ACC112 (cell line): ENCODE results near the gene GFRA4.

Experiments
- H2AFZ ChIP-seq: fragments of 200-600 bp; sonication (generic); one replicate; pipeline ENCODE4 v1.6.0; 2017; ENCODE audit warnings: antibody characterized with exemption, low read length; ENCODE audit not compliant: unreplicated experiment
- H3K27ac ChIP-seq: fragments of 200-600 bp; sonication (generic); 2 replicates; pipeline ENCODE4 v1.5.1; 2014; ENCODE audit warnings: low read depth, mild to moderate bottlenecking, antibody characterized with exemption, low read length, moderate library complexity
- H3K27me3 ChIP-seq: fragments of 200-600 bp; sonication (generic); 2 replicates; pipeline ENCODE4 v1.6.1; 2014; ENCODE audit warnings: mild to moderate bottlenecking, antibody characterized with exemption, low read length, moderate library complexity, mixed read lengths; ENCODE audit not compliant: insufficient read depth
- H3K36me3 ChIP-seq: fragments of 200-600 bp; sonication (generic); 2 replicates; pipeline ENCODE4 v1.6.1; 2016; ENCODE audit warnings: mild to moderate bottlenecking, antibody characterized with exemption, low read length, moderate library complexity, mixed read lengths; ENCODE audit not compliant: insufficient read depth
- H3K4me1 ChIP-seq: fragments of 200-600 bp; sonication (generic); one replicate; pipeline ENCODE4 v1.6.1; 2016; ENCODE audit warnings: low read length, mixed read lengths; ENCODE audit not compliant: insufficient read depth, unreplicated experiment, control insufficient read depth
- H3K4me3 ChIP-seq: fragments of 200-600 bp; sonication (generic); 2 replicates; pipeline ENCODE4 v1.5.1; 2014; ENCODE audit warnings: mild to moderate bottlenecking, low read depth, low read length
- H3K79me2 ChIP-seq: fragments of 200-600 bp; sonication (generic); one replicate; pipeline ENCODE4 v1.6.0; 2016; ENCODE audit warnings: low read length; ENCODE audit not compliant: control insufficient read depth, unreplicated experiment, insufficient read depth

GFRA4 gene

DNA sequence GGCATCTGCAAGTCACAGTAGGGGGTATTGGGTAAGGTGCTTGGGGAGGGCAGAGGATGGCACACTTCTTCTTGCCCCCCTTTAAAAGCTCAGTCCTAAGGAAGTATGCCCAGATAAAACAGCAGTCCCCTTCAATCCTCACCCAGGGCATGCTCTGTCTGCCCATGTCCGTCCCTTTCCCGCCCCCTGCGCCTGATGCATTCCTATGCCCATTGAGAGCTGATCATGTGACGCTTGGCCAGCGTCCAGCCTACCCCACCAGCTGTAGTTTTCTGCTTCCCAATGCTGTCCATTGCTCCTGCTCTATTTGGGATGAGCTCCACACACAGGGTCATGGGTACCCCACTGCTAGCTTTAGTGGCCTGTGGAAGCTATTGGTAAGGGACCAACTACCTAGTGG, 40.9 kb upstream of the GFRA4 start:
- H3K79me2 ChIP-seq = no peaks in the 10 kb centered on the region
- H3K36me3 ChIP-seq = no peaks in the 10 kb centered on the region
- H3K4me1 ChIP-seq = no peaks in the 10 kb centered on the region
- no peak overlapping the region for H3K27ac ChIP-seq
- no peaks in the 10 kb centered on the region for H3K27me3 ChIP-seq
- no peak overlapping the region for H3K4me3 ChIP-seq
- H2AFZ ChIP-seq = no peak overlapping the region

DNA sequence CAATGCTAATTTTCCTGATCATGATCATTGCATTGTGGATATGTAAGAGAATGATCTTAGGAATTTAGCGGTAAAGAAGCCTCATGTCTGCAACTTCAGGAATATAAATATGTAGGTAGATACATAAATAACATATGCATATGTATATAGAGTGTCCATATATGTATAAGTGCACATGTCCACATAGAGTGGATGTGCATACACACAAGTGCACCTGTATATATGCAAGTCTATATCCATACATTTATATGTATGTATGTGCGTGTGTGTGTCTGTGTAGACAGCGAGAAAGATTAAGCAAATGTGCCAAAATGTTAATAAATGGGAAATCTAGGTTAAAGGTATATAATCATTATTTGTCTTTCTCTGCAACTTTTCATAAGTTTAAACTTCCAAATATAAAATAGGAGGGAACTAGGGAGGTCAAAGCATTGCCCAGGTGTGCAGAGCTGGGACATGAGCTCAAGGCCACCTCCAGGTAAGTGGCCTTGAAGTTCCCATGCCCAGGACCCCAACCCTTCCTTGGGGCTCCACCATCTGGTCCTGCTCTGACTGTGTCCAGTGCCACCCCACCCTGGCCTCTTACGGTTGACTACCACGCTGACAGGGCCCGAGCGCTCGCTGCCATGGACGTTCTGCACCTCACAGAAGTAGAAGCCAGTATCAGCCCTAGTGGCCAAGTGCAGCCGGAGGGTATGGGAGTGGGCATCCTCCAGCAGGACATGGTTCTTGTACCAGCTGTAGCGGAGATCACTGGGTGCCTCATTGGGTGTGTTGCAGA, 39.6 kb upstream of the GFRA4 start:
- no peaks in the 10 kb centered on the region for H3K36me3 ChIP-seq
- no peak overlapping the region for H3K4me3 ChIP-seq
- H3K27ac ChIP-seq = no peak overlapping the region
- no peaks in the 10 kb centered on the region for H3K79me2 ChIP-seq
- H3K27me3 ChIP-seq = 0 out of 2 replicates have a peak, but pooled peaks cover 3% of the 10 kb centered on the region
- no peak overlapping the region for H2AFZ ChIP-seq
- H3K4me1 ChIP-seq = no peaks in the 10 kb centered on the region

DNA sequence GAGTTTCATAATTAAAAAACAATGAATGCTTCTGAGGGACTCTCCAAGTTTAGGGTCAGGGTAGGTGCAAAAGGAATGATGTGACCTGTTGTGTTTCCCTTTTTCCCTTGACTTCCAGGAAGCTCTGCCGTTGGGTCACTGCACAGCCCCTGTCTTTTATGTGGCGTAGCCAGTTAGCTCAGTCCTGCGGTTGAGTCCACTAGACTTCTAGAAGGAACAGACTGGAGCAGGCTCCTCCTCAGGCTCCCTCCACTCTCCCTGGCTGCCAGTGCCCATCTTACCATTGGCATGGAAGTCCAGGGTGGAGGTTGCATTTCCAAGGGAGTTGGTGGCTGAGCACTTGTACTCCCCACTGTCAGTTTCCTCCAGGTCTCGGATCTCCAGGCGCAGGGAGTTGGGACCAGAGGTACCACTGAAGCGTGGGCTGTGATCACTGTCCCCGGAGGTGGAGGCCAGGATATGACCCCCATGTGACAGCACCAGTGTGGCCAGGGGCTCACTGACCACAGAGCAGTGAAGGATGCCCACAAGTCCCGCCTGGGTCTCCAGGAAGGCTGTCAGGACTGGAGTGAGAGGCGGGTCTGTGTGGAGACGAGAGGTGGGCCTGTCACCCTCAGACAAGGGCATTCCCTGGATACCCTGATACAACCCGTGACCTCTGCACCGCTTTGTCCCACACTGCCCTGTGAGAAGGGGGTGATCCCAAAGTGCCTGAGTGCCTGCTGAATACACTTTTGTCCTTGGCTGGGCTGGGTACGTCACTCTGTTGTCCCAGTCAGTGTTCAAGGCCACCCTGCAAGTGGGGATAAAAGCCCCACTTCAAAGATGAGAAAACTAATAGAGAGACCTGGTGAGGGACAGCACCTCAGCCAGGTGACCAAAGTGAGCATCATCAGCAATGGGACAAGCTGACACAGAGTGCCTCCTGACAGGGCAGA, 38.1 kb upstream of the GFRA4 start:
- H2AFZ ChIP-seq = no peak overlapping the region
- H3K79me2 ChIP-seq = no peaks in the 10 kb centered on the region
- H3K4me1 ChIP-seq = no peaks in the 10 kb centered on the region
- no peaks in the 10 kb centered on the region for H3K36me3 ChIP-seq
- H3K4me3 ChIP-seq = no peak overlapping the region
- H3K27ac ChIP-seq = no peak overlapping the region
- H3K27me3 ChIP-seq = 0 out of 2 replicates have a peak, but pooled peaks cover 3% of the 10 kb centered on the region

DNA sequence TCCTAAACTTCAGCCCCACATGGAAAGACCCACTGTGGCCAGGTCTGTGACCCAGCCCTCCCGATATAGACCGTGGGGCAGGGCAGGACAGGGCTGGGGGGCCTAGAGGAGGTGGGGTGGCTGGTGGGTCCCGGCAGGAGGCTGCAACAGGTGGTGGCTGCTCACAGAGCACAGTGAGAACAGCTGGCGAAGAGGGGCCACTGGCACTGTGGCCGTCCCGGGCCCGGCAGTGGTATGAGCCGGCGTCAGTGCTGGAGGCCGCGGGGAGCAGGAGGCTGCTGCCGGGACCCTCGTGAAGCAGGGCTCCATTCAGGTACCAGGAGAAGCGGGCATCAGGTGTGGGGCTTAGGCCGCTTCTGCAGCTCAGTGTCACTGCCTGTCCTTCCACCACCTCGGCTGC, 35.8 kb upstream of the GFRA4 start:
- H3K4me1 ChIP-seq = no peaks in the 10 kb centered on the region
- H3K27me3 ChIP-seq = 0 out of 2 replicates have a peak, but pooled peaks cover 3% of the 10 kb centered on the region
- no peaks in the 10 kb centered on the region for H3K79me2 ChIP-seq
- H3K36me3 ChIP-seq = no peaks in the 10 kb centered on the region
- H2AFZ ChIP-seq = no peak overlapping the region
- no peak overlapping the region for H3K4me3 ChIP-seq
- H3K27ac ChIP-seq = no peak overlapping the region

DNA sequence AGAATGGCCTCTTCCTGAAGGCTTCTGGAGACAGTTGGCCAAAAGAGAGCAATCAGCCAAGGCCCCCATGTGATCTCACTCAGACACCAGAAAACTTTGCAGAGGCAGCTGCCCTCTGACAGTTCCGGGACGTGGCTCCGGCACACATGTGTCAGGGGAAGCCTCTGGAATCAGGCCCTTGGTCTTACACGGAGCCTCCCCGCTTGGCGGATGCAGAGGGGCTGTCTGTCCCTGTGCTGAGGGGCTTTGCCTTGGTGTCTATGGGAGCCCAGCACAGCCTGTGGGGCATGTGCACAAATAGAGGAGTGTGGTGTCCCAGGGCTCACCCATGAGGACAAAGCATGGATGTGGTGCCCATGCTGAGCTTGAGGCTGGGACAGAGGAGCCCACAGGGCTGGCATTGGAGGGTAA, 35.4 kb upstream of the GFRA4 start:
- Histone ChIP-seq H3K27ac (no peak overlapping the region), H3K4me3 (no peak overlapping the region), H2AFZ (no peak overlapping the region), H3K36me3 (no peaks in the 10 kb centered on the region), H3K27me3 (0 out of 2 replicates have a peak, but pooled peaks cover 3% of the 10 kb centered on the region), H3K79me2 (no peaks in the 10 kb centered on the region), H3K4me1 (no peaks in the 10 kb centered on the region)

DNA sequence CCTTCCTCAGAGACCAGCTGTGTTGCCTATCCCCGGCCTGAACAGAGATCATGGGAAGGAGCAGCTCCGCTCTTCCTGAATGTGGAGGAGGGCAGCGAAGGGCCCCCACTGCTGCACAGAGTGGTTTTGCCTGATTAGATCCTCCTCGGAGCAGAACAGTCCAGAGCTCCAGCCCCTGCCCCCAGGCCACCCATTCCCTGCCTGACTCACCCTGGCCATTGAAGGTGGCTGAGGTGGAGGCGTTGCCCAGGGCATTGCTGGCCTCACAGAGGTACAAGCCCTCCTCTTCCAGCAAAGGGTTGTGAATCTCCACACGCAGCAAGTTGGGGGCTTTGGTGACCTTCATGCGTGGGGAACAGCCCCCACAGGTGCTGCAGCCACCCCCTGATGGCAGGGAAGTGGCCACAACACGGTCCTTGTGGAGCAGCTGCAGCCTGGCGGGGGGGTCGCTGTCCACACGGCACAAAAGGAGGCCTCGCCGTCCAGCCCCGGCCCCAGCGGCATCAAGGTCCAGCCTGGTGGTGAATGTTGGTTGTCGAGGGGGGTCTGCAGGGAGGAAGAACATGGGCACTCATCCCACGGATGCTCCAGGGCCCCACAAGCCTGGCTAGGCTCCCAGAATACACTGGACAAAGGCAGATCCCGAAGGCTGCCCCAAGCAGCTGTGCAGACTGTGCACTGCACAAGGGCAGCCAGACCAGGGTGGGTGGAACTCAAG, 34.5 kb upstream of the GFRA4 start:
- Histone ChIP-seq H3K36me3 (no peaks in the 10 kb centered on the region), H3K4me3 (no peak overlapping the region), H2AFZ (no peak overlapping the region), H3K4me1 (no peaks in the 10 kb centered on the region), H3K79me2 (no peaks in the 10 kb centered on the region), H3K27me3 (0 out of 2 replicates have a peak, but pooled peaks cover 3% of the 10 kb centered on the region), H3K27ac (no peak overlapping the region)

DNA sequence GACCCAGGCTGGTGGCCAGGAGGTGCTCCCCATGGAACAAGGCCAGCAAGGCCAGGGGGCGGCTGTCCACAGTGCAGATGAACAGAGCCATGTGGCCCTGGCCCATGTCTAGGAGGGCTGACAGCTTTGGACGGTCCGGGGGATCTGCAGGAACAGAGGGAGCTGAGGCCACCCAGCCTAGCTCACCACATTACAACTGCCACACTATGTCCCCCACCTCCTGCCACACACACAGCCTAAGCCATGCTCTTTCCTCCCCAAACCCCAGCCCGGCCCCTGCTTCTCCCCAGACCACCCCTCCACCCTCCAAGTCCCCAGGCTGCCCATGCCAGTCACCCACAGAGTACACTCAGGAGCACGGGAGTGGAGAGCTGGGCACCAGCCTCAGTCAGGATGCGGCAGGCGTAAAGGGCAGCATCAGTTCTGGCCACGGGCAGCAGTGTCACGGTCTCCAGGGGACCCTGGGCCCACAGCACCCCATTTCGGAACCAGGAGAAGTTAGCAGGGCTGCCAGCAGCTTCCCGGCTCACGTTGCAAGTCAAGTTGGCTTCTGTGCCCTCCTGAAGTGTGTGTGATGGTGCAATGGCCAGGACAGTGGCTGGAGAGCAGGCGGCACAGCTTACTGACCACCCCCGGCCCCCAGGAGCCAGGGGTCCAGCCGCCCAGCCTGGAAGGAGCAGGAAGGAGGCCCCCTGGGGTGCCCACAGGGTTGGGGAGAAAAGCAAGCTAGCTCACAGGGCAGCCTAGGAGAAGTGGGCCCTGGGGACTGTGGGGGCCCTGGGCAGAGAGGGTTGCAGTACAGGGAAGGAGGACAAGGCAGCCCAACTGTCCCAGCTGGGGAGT, 33.8 kb upstream of the GFRA4 start:
- Histone ChIP-seq H3K27me3 (0 out of 2 replicates have a peak, but pooled peaks cover 3% of the 10 kb centered on the region), H3K4me1 (no peaks in the 10 kb centered on the region), H3K79me2 (no peaks in the 10 kb centered on the region), H3K27ac (no peak overlapping the region), H3K36me3 (no peaks in the 10 kb centered on the region), H2AFZ (no peak overlapping the region), H3K4me3 (no peak overlapping the region)

DNA sequence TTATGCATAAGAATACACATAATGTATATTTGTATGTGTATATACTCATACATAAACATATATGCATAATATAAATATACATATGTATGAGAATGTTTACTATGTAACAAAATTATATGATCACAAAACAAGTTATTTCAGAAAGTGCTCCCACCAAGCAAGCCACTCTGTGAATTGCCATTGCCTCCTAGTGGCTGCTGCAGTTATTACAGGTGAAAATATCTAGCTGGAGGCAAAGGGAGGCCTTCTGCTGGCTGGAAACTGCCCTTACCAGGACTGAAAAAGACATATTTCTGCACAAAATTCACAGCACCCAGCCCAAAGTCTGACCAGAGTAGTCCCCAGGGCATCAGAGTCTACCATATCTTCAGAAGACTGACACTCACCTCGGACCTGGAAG, 33.0 kb upstream of the GFRA4 start:
- Histone ChIP-seq H3K4me3 (no peak overlapping the region), H3K27me3 (0 out of 2 replicates have a peak, but pooled peaks cover 3% of the 10 kb centered on the region), H3K36me3 (no peaks in the 10 kb centered on the region), H3K27ac (no peak overlapping the region), H3K4me1 (no peaks in the 10 kb centered on the region), H3K79me2 (no peaks in the 10 kb centered on the region), H2AFZ (no peak overlapping the region)

DNA sequence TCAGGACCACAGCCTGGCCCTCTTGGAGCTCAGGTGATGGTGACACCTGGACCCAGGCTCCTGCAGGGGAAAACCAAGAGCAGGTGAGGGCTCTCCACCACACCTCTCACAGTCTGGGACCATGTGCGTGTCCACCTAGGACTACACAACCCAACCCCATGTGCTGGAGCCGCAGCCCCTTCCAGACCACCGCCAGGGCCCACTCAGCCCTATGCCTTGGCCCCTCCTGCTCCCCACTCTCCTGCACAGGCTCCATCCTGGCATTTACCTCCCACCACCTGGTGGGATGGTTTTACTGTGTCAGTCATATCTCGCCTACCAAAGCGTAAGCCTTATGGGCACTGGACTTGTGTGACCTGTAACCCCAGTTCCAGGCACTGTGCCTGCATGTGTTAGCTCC, 31.7 kb upstream of the GFRA4 start:
- no peaks in the 10 kb centered on the region for H3K4me1 ChIP-seq
- H3K27ac ChIP-seq = no peak overlapping the region
- 0 out of 2 replicates have a peak, but pooled peaks cover 3% of the 10 kb centered on the region for H3K27me3 ChIP-seq

More for the DNA sequence above, 31.7 kb upstream of the GFRA4 start:
- H3K36me3 ChIP-seq = no peaks in the 10 kb centered on the region
- no peaks in the 10 kb centered on the region for H3K79me2 ChIP-seq
- no peak overlapping the region for H3K4me3 ChIP-seq
- H2AFZ ChIP-seq = no peak overlapping the region
